ENCODE data around the gene NEURL1.

- no peak for TF ChIP-seq CTCF (IDR thresholded peaks at IDR 0.05)
- no peak for TF ChIP-seq POLR2A (IDR thresholded peaks at IDR 0.05)
Measured at GRCh38 chr10:103610921-103611511, 117.5 kb downstream of the NEURL1 start.

Measured in ovary (tissue), 3 donors.